ENCODE measurements around the gene LGALS9C. TPM values are rescaled to one million over a fixed set of nuclear protein-coding genes. Genes with fewer than 3 reads are reported as not detected.

Gene LGALS9C
- total RNA-seq, result not detected

DNA sequence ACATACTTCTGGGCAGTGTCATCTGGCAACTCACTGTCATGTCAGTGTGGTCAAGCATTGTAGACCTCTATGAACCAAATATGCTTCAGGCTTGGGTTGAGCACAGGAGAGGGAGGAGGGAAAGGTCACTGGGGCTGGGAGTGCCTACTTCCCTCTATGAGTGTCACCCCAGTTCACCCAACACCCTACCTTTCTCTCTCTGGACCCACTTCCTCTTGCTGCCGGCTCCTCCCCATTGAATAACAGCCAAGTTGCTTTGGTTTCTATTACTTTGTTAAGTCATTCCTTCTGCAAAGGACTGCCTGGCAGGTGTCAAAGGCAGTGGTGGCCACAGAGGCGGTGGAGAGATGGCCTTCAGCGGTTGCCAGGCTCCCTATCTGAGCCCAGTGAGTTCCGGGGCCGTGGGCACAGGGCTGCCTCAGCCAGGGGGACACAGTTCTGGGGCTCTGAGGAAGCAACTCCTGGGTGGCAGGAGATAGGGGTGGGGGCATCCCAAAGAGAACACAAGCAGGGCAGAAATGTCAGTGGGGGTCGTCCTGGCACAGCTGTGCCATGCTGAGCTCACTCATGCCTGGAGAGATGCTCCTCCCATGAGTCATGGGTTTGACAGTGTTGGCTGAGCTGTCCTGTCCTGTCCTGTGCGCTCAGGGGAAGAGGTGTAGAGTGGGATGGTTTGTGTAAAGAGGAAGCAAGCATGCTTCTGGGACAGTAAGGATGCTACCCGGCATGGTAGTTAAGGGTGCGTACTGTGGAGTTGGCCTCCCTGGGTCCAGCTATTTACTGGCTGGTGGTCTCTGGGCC lies at the start of gene LGALS9C:
LGALS9C (plus strand) TSS at position 282 of the 801 bp plus-strand sequence; CDS start at position 348, 66 bp downstream.

Small RNA genes within 50 kb of the gene (small RNA-seq; reads per million reads assigned to genes)
- gene AL353997.1 (0 reads per million in 2 donors), gene AL353997.4 (0 reads per million in 2 donors)

Other genes with a start within 250 kb of the LGALS9C start
- gene FLII, start 218.1 kb upstream of the LGALS9C start, total RNA-seq, result 100 to 1,000 TPM; 127 to 166 TPM
- gene MIEF2, start 216.1 kb upstream of the LGALS9C start, total RNA-seq, result 10 to 100 TPM; 13.1 to 15.7 TPM
- 10 to 100 TPM; 42.6 to 44.4 TPM for gene TOP3A, start 161.8 kb upstream of the LGALS9C start, total RNA-seq
- gene SMCR8, start 161.5 kb upstream of the LGALS9C start, total RNA-seq, result 10 to 100 TPM; 25.8 to 28.0 TPM
- gene SHMT1, start 113.2 kb upstream of the LGALS9C start, total RNA-seq, result 10 to 100 TPM; 33.7 to 40.0 TPM
- gene EVPLL, start 99.0 kb upstream of the LGALS9C start, total RNA-seq, result not detected
- gene TBC1D28, start 167.6 kb downstream of the LGALS9C start, total RNA-seq, result not detected
- gene FOXO3B, start 205.5 kb downstream of the LGALS9C start, total RNA-seq, result 1 to 10 TPM; 3.3 to 4.8 TPM

All from melanocyte of skin (primary cell).